Fibroblast of lung (primary cell): Measurements from ENCODE around the gene SOX13. TPM values are rescaled to one million over a fixed set of nuclear protein-coding genes. Genes with fewer than 3 reads are reported as not detected.
"Not testable (repeated sequence)": the region's sequence is repeated elsewhere in the genome, so short reads cannot be mapped to it uniquely, and the experiment has no call there.

Experiments
- DNase-seq, 2 donors: peaks; one replicate each; pipeline versions ENCODE4 v3.0.0 to v3.0.0-alpha.2; 2010; ENCODE audit warnings: low read depth in 2 of 2
- H2AFZ ChIP-seq: 2 replicates; pipeline ENCODE4 v1.5.1; 2012; ENCODE audit warnings: low read length, control low read depth, inconsistent platforms
- H3K27ac ChIP-seq: 2 replicates; pipeline ENCODE4 v1.5.1; 2011; ENCODE audit warnings: low read length, control low read depth; ENCODE audit not compliant: insufficient read depth
- H3K27me3 ChIP-seq: 2 replicates; pipeline ENCODE4 v1.5.1; 2011; ENCODE audit warnings: mild to moderate bottlenecking, low read length; ENCODE audit not compliant: control insufficient read depth, insufficient read depth
- H3K36me3 ChIP-seq: 2 replicates; pipeline ENCODE4 v1.5.1; 2011; ENCODE audit warnings: low read length; ENCODE audit not compliant: control insufficient read depth, insufficient read depth
- H3K4me1 ChIP-seq: 2 replicates; pipeline ENCODE4 v1.5.1; 2011; ENCODE audit warnings: low read length; ENCODE audit not compliant: control insufficient read depth, insufficient read depth; ENCODE audit errors: extremely low read depth
- H3K4me2 ChIP-seq: 2 replicates; pipeline ENCODE4 v1.5.1; 2011; ENCODE audit warnings: low read length, control low read depth; ENCODE audit not compliant: insufficient read depth; ENCODE audit errors: extremely low read depth
- H3K4me3 ChIP-seq, 4 experiments: fragments of 200-600 bp in 1 of 4; sonication (generic) in 1 of 4; replicated peaks in 1 of 4; 2 replicates each; pipeline ENCODE4 v1.5.1; 2011 to 2016; ENCODE audit warnings: low read length in 4 of 4, low read depth in 3 of 4, mild to moderate bottlenecking in 3 of 4, control low read depth in 2 of 4, inconsistent platforms in 1 of 4, mixed read lengths in 1 of 4; ENCODE audit not compliant: insufficient read depth in 1 of 4; ENCODE audit errors: control extremely low read depth in 1 of 4
- H3K79me2 ChIP-seq: 2 replicates; pipeline ENCODE4 v1.5.1; 2012; ENCODE audit warnings: mild to moderate bottlenecking, low read length, inconsistent platforms; ENCODE audit not compliant: control insufficient read depth, insufficient read depth
- H3K9ac ChIP-seq: 2 replicates; pipeline ENCODE4 v1.5.1; 2011; ENCODE audit warnings: mild to moderate bottlenecking, low read length, control low read depth; ENCODE audit not compliant: insufficient read depth
- H3K9me3 ChIP-seq: 2 replicates; pipeline ENCODE4 v1.5.1; 2012; ENCODE audit warnings: low read depth, low read length; ENCODE audit not compliant: control insufficient read depth, insufficient read depth
- H4K20me1 ChIP-seq: 2 replicates; pipeline ENCODE4 v1.5.1; 2011; ENCODE audit warnings: low read length; ENCODE audit not compliant: control insufficient read depth, insufficient read depth; ENCODE audit errors: extremely low read depth
- CTCF ChIP-seq, 2 donors: IDR thresholded peaks in 1 of 2; conservative IDR thresholded peaks in 1 of 2; 1 replicate in 1 of 2; 2 replicates in 1 of 2; pipeline ENCODE4 v1.5.1; 2011 to 2012; ENCODE audit warnings: low read length in 2 of 2, control low read depth in 1 of 2, inconsistent platforms in 1 of 2, low read depth in 1 of 2, mild to moderate bottlenecking in 1 of 2
- EZH2 ChIP-seq: IDR thresholded peaks from 2 replicates; pipeline ENCODE4 v1.5.1; 2012; ENCODE audit warnings: low read length, control low read depth, mild to moderate bottlenecking; ENCODE audit errors: missing control alignments
- polyA plus RNA-seq, 2 donors: library from polyadenylated mRNA; depleted of rRNA in 1 of 2; stranded (reverse) in 1 of 2; unstranded in 1 of 2; fragments of >200 nt; gene quantifications; 2 replicates each; pipeline ENCODE4 v1.2.1, GENCODE V29; 2011 to 2012; ENCODE audit warnings: missing spikeins in 1 of 2
- total RNA-seq: library from RNA; depleted of rRNA; stranded (reverse); fragments of >200 nt; gene quantifications from 2 replicates; pipeline ENCODE4 v1.2.1, GENCODE V29; 2014

SOX13 gene
- total and polyA plus RNA-seq, 2 donors (not counting 1 experiment from before 2014, with no cell fraction given): 2.0 to 5.5 TPM

GRCh38 chr1:204094856-204095634, 22.1 kb downstream of the SOX13 start:
- Histone ChIP-seq H3K36me3 (no peaks in the 10 kb centered on the region), H3K4me1 (no peaks in the 10 kb centered on the region), H3K27me3 (no peaks in the 10 kb centered on the region), H3K27ac (no peak overlapping the region), H4K20me1 (no peaks in the 10 kb centered on the region), H3K9me3 (no peaks in the 10 kb centered on the region), H2AFZ (no peak overlapping the region), H3K79me2 (no peaks in the 10 kb centered on the region), H3K4me3 (no peak overlapping the region), H3K9ac (no peak overlapping the region), H3K4me2 (no peak overlapping the region)
- TF ChIP-seq EZH2 (no peak), CTCF (conservative IDR thresholded peaks at IDR 0.05 in 1 of 2, IDR thresholded peaks at IDR 0.05 in 1 of 2; ENCODE audit: low read depth in 1 of 2, low read length in 2 of 2) (no peak)
- no peak for DNase-seq

- no peaks in the 10 kb centered on the region for H3K4me1 ChIP-seq
- DNase-seq: no peak
- no peak for TF ChIP-seq CTCF (conservative IDR thresholded peaks at IDR 0.05 in 1 of 2, IDR thresholded peaks at IDR 0.05 in 1 of 2; ENCODE audit: low read depth in 1 of 2, low read length in 2 of 2)
- no peak for TF ChIP-seq EZH2
These were observed 24.0 kb downstream of the SOX13 start for GRCh38 chr1:204096931-204097330.

GRCh38 chr1:204098683-204099082, 25.8 kb downstream of the SOX13 start:
- no peak for DNase-seq

More at GRCh38 chr1:204096931-204097330, 24.0 kb downstream of the SOX13 start:
- no peaks in the 10 kb centered on the region for H3K79me2 ChIP-seq
- no peaks in the 10 kb centered on the region for H3K27me3 ChIP-seq
- H3K9me3 ChIP-seq: no peaks in the 10 kb centered on the region
- H3K27ac ChIP-seq: no peak overlapping the region
- H3K36me3 ChIP-seq: no peaks in the 10 kb centered on the region
- no peak overlapping the region for H2AFZ ChIP-seq
- no peaks in the 10 kb centered on the region for H4K20me1 ChIP-seq
- no peak overlapping the region for H3K9ac ChIP-seq
- no peak overlapping the region for H3K4me2 ChIP-seq
- no peak overlapping the region for H3K4me3 ChIP-seq

GRCh38 chr1:204099754-204100153, 26.8 kb downstream of the SOX13 start:
- not testable (repeated sequence) for H3K27me3 ChIP-seq

More at GRCh38 chr1:204098683-204099082, 25.8 kb downstream of the SOX13 start:
- TF ChIP-seq EZH2 (no peak), CTCF (conservative IDR thresholded peaks at IDR 0.05 in 1 of 2, IDR thresholded peaks at IDR 0.05 in 1 of 2; ENCODE audit: low read depth in 1 of 2, low read length in 2 of 2) (no peak)
- H3K79me2 ChIP-seq: no peaks in the 10 kb centered on the region
- no peaks in the 10 kb centered on the region for H4K20me1 ChIP-seq
- no peak overlapping the region for H3K4me3 ChIP-seq
- H3K36me3 ChIP-seq: no peaks in the 10 kb centered on the region
- H3K4me2 ChIP-seq: no peak overlapping the region
- no peak overlapping the region for H3K27ac ChIP-seq
- H3K4me1 ChIP-seq: peaks cover 10% of the 10 kb centered on the region
- H3K9ac ChIP-seq: no peak overlapping the region
- no peaks in the 10 kb centered on the region for H3K9me3 ChIP-seq
- no peaks in the 10 kb centered on the region for H3K27me3 ChIP-seq
- H2AFZ ChIP-seq: no peak overlapping the region

More at GRCh38 chr1:204099754-204100153, 26.8 kb downstream of the SOX13 start:
- H3K4me3 ChIP-seq, H3K79me2 ChIP-seq, H2AFZ ChIP-seq, H3K36me3 ChIP-seq, H3K9ac ChIP-seq, DNase-seq, H4K20me1 ChIP-seq, H3K9me3 ChIP-seq, H3K4me2 ChIP-seq, H3K27ac ChIP-seq: not testable (repeated sequence)
- peaks cover 18% of the 10 kb centered on the region for H3K4me1 ChIP-seq
